ENCODE data around the gene CRISPLD2.

Gene CRISPLD2

GRCh38 chr16:84889066-84889465, 69.3 kb downstream of the CRISPLD2 start:
- no peak for DNase-seq

GRCh38 chr16:84890427-84890826, 70.6 kb downstream of the CRISPLD2 start:
- no peak for DNase-seq

GRCh38 chr16:84891149-84891795, 71.5 kb downstream of the CRISPLD2 start:
- no peak for DNase-seq

GRCh38 chr16:84892097-84892496, 72.3 kb downstream of the CRISPLD2 start:
- DNase-seq: no peak

- no peak for DNase-seq
Observed at GRCh38 chr16:84893467-84893848, 73.7 kb downstream of the CRISPLD2 start.

GRCh38 chr16:84893849-84894599, 74.2 kb downstream of the CRISPLD2 start:
- no peak for DNase-seq

GRCh38 chr16:84895016-84895415, 75.2 kb downstream of the CRISPLD2 start:
- DNase-seq: no peak

GRCh38 chr16:84896847-84897246, 77.1 kb downstream of the CRISPLD2 start:
- no peak for DNase-seq

- DNase-seq: no peak
Observed at GRCh38 chr16:84897911-84898377, 78.2 kb downstream of the CRISPLD2 start.

GRCh38 chr16:84898447-84898846, 78.7 kb downstream of the CRISPLD2 start:
- DNase-seq: no peak

GRCh38 chr16:84899414-84899813, 79.6 kb downstream of the CRISPLD2 start:
- no peak for DNase-seq

- no peak for DNase-seq
Observed at GRCh38 chr16:84905965-84906460, 86.2 kb downstream of the CRISPLD2 start.

GRCh38 chr16:84907051-84907450, 87.3 kb downstream of the CRISPLD2 start:
- no peak for DNase-seq

- DNase-seq: no peak
Observed at GRCh38 chr16:84907575-84907974, 87.8 kb downstream of the CRISPLD2 start.

GRCh38 chr16:84909476-84910085, 89.8 kb downstream of the CRISPLD2 start:
- no peak for DNase-seq

- no peak for DNase-seq
Observed at GRCh38 chr16:84911486-84912216, 91.9 kb downstream of the CRISPLD2 start.

GRCh38 chr16:84913315-84913714, 93.5 kb downstream of the CRISPLD2 start:
- no peak for DNase-seq

GRCh38 chr16:84914273-84914672, 94.5 kb downstream of the CRISPLD2 start:
- no peak for DNase-seq

GRCh38 chr16:84916178-84916577, 96.4 kb downstream of the CRISPLD2 start:
- DNase-seq: no peak

GRCh38 chr16:84916850-84917249, 97.1 kb downstream of the CRISPLD2 start:
- no peak for DNase-seq

GRCh38 chr16:84917492-84917891, 97.7 kb downstream of the CRISPLD2 start:
- no peak for DNase-seq

- no peak for DNase-seq
Observed at GRCh38 chr16:84918006-84918909, 98.5 kb downstream of the CRISPLD2 start.
